Measurements from ENCODE around the gene FHIT.
A peak's percentile ranks its signal among the peaks of the same experiment; 100 is the strongest.

FHIT gene

GRCh38 chr3:59813148-59813538 is 1438.1 kb downstream of the FHIT start:
- DNase-seq (ENCODE audit: low read depth), result no peak
- TF ChIP-seq CTCF (IDR thresholded peaks at IDR 0.05; ENCODE audit: low read depth, low read length, missing control alignments), result no peak
- H3K4me3 ChIP-seq (ENCODE audit: low read depth, low read length), result no peak overlapping the region

- TF ChIP-seq CTCF (IDR thresholded peaks at IDR 0.05; ENCODE audit: low read depth, low read length, missing control alignments), result no peak
- DNase-seq (ENCODE audit: low read depth), result no peak
- no peak overlapping the region for H3K4me3 ChIP-seq (ENCODE audit: low read depth, low read length)
Observed at GRCh38 chr3:59812237-59813147, 1438.8 kb downstream of the FHIT start.

GRCh38 chr3:59811160-59811559 is 1440.1 kb downstream of the FHIT start:
- no peak for DNase-seq (ENCODE audit: low read depth)
- H3K4me3 ChIP-seq (ENCODE audit: low read depth, low read length), result no peak overlapping the region
- no peak for TF ChIP-seq CTCF (IDR thresholded peaks at IDR 0.05; ENCODE audit: low read depth, low read length, missing control alignments)

- TF ChIP-seq CTCF (IDR thresholded peaks at IDR 0.05; ENCODE audit: low read depth, low read length, missing control alignments), result no peak
- no peak for DNase-seq (ENCODE audit: low read depth)
- H3K4me3 ChIP-seq (ENCODE audit: low read depth, low read length), result no peak overlapping the region
Observed at GRCh38 chr3:59810606-59811005, 1440.6 kb downstream of the FHIT start.

GRCh38 chr3:59809710-59810444 is 1441.4 kb downstream of the FHIT start:
- peak; percentile 31 for TF ChIP-seq CTCF (IDR thresholded peaks at IDR 0.05; ENCODE audit: low read depth, low read length, missing control alignments)
- no peak overlapping the region for H3K4me3 ChIP-seq (ENCODE audit: low read depth, low read length)
- no peak for DNase-seq (ENCODE audit: low read depth)

- TF ChIP-seq CTCF (IDR thresholded peaks at IDR 0.05; ENCODE audit: low read depth, low read length, missing control alignments), result no peak
- DNase-seq (ENCODE audit: low read depth), result no peak
- H3K4me3 ChIP-seq (ENCODE audit: low read depth, low read length), result no peak overlapping the region
Observed at GRCh38 chr3:59809016-59809415, 1442.2 kb downstream of the FHIT start.
